Measurements from ENCODE around the gene SPAG16. TPM values are rescaled to one million over a fixed set of nuclear protein-coding genes. Genes with fewer than 3 reads are reported as not detected.

Gene SPAG16
- total RNA-seq, 1 donor, result 35.2 TPM

DNA sequence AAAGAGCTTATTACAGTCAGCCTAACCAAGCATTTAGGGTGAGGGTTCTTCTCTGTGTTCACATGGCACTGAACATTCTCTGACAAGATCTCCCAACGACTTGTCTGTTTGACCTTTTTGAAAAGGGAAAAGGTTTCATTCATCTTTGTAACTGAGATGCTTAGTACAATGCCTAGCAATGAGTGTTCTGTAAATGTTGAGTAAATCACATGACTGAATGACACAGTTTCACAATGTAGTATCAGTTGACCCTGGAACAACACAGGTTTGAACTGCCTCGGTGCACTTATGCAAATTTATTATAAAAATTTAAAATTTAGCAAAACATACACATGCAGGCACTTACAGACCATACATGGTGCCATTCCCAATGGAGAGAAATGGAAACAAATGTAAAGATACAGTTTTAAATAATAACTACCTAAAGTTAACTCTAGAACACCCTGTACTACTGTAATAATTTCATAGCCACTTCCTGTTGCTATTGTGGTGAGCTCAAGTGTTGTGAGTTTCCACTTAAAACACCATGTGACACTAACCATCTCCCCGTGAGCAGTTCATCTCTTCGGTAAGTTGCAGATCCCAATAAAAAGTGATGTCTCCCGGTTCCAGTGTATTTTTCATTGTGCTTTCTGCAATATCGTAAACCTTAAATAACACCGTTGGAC lies 1092.5 kb downstream of the SPAG16 start:
- DNase-seq (ENCODE audit: low read depth), result no peak
- H3K4me3 ChIP-seq (ENCODE audit: low read depth, low read length), result no peak overlapping the region
- TF ChIP-seq, protein P1, sequence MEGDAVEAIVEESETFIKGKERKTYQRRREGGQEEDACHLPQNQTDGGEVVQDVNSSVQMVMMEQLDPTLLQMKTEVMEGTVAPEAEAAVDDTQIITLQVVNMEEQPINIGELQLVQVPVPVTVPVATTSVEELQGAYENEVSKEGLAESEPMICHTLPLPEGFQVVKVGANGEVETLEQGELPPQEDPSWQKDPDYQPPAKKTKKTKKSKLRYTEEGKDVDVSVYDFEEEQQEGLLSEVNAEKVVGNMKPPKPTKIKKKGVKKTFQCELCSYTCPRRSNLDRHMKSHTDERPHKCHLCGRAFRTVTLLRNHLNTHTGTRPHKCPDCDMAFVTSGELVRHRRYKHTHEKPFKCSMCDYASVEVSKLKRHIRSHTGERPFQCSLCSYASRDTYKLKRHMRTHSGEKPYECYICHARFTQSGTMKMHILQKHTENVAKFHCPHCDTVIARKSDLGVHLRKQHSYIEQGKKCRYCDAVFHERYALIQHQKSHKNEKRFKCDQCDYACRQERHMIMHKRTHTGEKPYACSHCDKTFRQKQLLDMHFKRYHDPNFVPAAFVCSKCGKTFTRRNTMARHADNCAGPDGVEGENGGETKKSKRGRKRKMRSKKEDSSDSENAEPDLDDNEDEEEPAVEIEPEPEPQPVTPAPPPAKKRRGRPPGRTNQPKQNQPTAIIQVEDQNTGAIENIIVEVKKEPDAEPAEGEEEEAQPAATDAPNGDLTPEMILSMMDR (IDR thresholded peaks at IDR 0.05; ENCODE audit: insufficient read depth, low read length), result no peak

DNA sequence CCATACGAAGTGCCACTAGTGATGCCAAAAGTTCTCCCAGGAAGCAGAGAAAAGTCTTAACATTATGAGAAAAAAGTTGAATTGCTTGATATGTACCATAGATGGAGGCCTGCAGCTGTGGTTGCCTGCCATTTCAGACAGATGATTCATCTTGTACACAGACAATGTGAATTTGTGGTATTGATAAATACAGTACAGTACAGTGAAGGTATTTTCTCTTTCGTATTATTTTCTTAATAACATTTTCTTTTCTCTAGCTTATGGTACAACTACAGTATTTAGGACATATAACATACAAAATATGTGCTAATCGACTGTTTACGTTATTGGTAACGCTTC lies 1093.0 kb downstream of the SPAG16 start:
- H3K4me3 ChIP-seq (ENCODE audit: low read depth, low read length), result no peak overlapping the region
- no peak for DNase-seq (ENCODE audit: low read depth)
- TF ChIP-seq, protein P1 (IDR thresholded peaks at IDR 0.05; ENCODE audit: insufficient read depth, low read length), result no peak

DNA sequence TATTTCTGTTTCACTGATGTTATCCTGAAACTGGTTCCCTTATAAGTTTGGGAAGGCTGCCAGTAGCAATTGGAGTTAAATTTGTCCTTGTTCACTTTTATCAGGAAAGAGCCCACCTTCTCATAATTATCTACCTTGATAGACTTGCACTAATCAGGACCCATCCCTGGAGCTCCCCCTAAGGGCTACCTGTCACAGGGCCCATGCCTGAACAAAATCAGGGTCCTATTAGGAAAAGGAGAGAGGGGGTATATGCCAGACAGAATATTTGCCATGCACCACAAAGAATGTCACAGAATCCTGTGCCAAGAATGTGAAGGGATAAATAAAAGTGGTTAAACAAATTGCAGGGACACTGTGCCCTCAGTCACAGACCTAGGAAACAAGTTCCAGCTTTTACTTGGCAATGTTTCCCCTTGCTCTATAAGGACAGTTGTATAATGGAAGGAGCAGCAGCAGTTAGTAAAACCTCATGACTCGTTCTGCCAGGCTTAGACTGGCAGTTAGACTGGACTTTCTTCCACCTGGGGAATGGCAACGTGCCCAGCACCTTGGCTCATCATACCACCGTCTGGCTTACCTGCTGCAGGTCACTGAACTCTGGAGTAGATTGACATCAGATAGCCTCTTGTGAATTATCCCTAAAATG lies 1094.3 kb downstream of the SPAG16 start:
- TF ChIP-seq, protein P1 (IDR thresholded peaks at IDR 0.05; ENCODE audit: insufficient read depth, low read length), result no peak
- H3K4me3 ChIP-seq (ENCODE audit: low read depth, low read length), result no peak overlapping the region
- DNase-seq (ENCODE audit: low read depth), result no peak

DNA sequence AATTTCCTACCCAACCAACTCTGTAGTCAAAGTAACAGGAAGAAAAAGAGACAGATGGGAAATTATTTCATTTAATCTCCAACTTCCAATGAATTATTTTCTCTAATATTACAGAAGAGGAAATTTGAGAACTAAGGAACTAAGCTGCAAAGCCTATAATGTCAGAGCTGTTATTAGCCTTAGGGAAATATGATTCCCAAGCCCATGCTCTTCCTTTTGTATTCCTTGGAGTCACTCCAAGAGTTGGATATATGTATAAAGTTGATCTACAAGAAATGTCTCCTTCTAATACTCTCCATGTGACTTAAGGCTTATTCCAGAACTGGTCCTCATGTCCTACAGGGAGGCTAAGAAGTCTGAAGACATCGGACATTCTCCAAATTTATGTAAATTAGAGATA lies 1095.0 kb downstream of the SPAG16 start:
- TF ChIP-seq, protein P1 (IDR thresholded peaks at IDR 0.05; ENCODE audit: insufficient read depth, low read length), result no peak
- no peak overlapping the region for H3K4me3 ChIP-seq (ENCODE audit: low read depth, low read length)
- DNase-seq (ENCODE audit: low read depth), result no peak

DNA sequence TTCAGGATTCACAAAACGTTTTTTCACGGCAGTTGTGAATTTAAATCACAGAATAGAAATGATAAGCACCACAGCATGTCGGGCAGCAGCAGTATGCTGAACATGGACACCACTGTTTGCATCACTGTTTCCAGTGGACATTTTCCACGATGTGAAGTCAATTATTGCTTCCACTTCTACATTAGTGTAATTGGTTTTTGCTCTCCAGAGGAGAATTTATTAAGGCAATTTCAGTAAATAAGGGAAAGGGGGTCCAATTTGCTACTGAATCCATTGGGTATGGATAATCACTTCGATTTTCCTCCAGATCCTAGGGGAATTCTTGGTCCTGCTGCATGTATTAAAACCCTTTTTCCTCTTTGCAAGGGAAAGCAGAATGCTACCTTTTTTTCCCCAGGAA lies 1096.4 kb downstream of the SPAG16 start:
- no peak overlapping the region for H3K4me3 ChIP-seq (ENCODE audit: low read depth, low read length)
- TF ChIP-seq, protein P1 (IDR thresholded peaks at IDR 0.05; ENCODE audit: insufficient read depth, low read length), result no peak
- DNase-seq (ENCODE audit: low read depth), result no peak

DNA sequence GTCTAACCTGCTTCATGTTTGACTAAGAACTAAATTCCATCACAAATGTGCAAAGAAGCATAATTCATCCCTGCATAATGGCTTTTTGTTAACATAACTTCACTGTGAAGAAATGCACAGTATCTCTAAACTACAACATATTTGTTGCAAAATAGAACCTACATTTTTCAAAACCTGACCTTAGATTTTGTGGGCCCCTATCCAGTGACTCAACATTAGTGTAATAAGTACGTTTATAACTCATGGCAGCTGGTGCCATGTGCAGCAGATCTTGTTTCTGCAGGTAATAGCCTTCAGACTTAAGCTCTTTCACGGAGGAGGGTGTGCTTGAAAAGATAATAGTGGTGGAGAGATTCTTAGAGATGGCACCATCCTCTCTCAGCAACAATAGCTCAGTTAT lies 1098.0 kb downstream of the SPAG16 start:
- TF ChIP-seq, protein P1 (IDR thresholded peaks at IDR 0.05; ENCODE audit: insufficient read depth, low read length), result no peak
- no peak for DNase-seq (ENCODE audit: low read depth)
- no peak overlapping the region for H3K4me3 ChIP-seq (ENCODE audit: low read depth, low read length)
